Uterus (tissue), 4 donors: ENCODE data around the gene WNT9A. TPM values are rescaled to one million over a fixed set of nuclear protein-coding genes. Genes with fewer than 3 reads are reported as not detected.
"Not testable (repeated sequence)": the region's sequence is repeated elsewhere in the genome, so short reads cannot be mapped to it uniquely, and the experiment has no call there.

Source experiments
- DNase-seq, 2 donors: peaks; one replicate each; pipeline ENCODE4 v3.0.0-alpha.2; 2019 to 2020
- H3K27ac ChIP-seq, 2 donors: fragments of 200-600 bp; sonication (generic); 1 replicate in 1 of 2; 2 replicates in 1 of 2; pipeline ENCODE4 v1.5.1; 2016 to 2018
- H3K27me3 ChIP-seq, 2 donors: fragments of 200-600 bp; sonication (generic); one replicate each; pipeline ENCODE4 v1.5.1; 2018 to 2019; ENCODE audit warnings: control low read depth in 1 of 2
- H3K36me3 ChIP-seq, 2 donors: fragments of 200-600 bp; sonication (generic); one replicate each; pipeline ENCODE4 v1.5.1; 2019; ENCODE audit warnings: control low read depth in 1 of 2
- H3K4me1 ChIP-seq, 2 donors: fragments of 200-600 bp; sonication (generic); one replicate each; pipeline ENCODE4 v1.5.1; 2018 to 2019; ENCODE audit warnings: control low read depth in 1 of 2
- H3K4me3 ChIP-seq, 2 donors: fragments of 200-600 bp; sonication (generic); 1 replicate in 1 of 2; 2 replicates in 1 of 2; pipeline ENCODE4 v1.5.1; 2018 to 2019; ENCODE audit warnings: mild to moderate bottlenecking in 1 of 2
- H3K9me3 ChIP-seq, 2 donors: fragments of 200-600 bp; sonication (generic); one replicate each; pipeline ENCODE4 v1.5.1; 2019; ENCODE audit warnings: control low read depth in 1 of 2
- CTCF ChIP-seq, 4 experiments: fragments of 200-600 bp in 2 of 4; fragments of 450-650 bp in 2 of 4; sonication (generic) in 2 of 4; IDR thresholded peaks; one replicate each; pipeline ENCODE4 v1.5.1; 2016 to 2019; ENCODE audit warnings: antibody characterized with exemption in 4 of 4, mild to moderate bottlenecking in 2 of 4, moderate library complexity in 1 of 4
- POLR2A ChIP-seq, 2 donors: fragments of 450-650 bp; IDR thresholded peaks; one replicate each; pipeline ENCODE4 v1.6.1; 2016; ENCODE audit warnings: antibody characterized with exemption in 2 of 2, mild to moderate bottlenecking in 1 of 2, moderate library complexity in 1 of 2
- intact Hi-C: fragments of 100-400 bp; cut with DNase I; formaldehyde crosslinking; loops from one replicate; pipeline ENCODE4 v1.15.1; 2023; ENCODE audit warnings: low total_unique reads
- total RNA-seq, 4 donors: library from RNA; depleted of rRNA in 3 of 4; stranded (reverse); fragments of >200 nt in 3 of 4; gene quantifications; one replicate each; pipeline versions ENCODE4 v1.1.0 to v1.2.4, GENCODE V29; 2014 to 2023
- donor health status: DM: yes; HTN: yes; CAD: no.

Gene WNT9A
- total RNA-seq: 1 to 10 TPM in 3 of 4 donors, not detected in 1; 2.4 to 6.8 (median 4.4) TPM

- H3K4me3 ChIP-seq: peak within 1 kb of the TSS; percentile 39 to 70
- no peaks in the 10 kb centered on the region for H3K27me3 ChIP-seq
- TF ChIP-seq CTCF (IDR thresholded peaks at IDR 0.05): peak in 2 of 4 experiments; percentile 12 to 18
- peak; percentile 59 to 71 for TF ChIP-seq POLR2A (IDR thresholded peaks at IDR 0.05)
- H3K4me1 ChIP-seq: peaks cover 0 to 13% of the 10 kb centered on the region in 2 donors
- H3K36me3 ChIP-seq: no peaks in the 10 kb centered on the region
- peak; percentile 43 to 56 for DNase-seq
- peak within 1 kb of the TSS; percentile 73 to 93 for H3K27ac ChIP-seq
- H3K9me3 ChIP-seq: no peaks in the 10 kb centered on the region
- intact Hi-C loops: loop anchor here (5.0 kb wide), 1 partner anchor 186 kb away; no protein-coding TSS in a partner anchor
Measured at GRCh38 chr1:227947676-227948492, at the start of gene WNT9A. Gene WNT9A, minus strand, starts transcription at chr1:227947932. Its CDS starts 45 bp downstream, at chr1:227947887.

- Histone ChIP-seq H3K9me3 (peaks cover 5 to 13% of the 10 kb centered on the region in 2 donors), H3K4me3 (no peak overlapping the region), H3K27ac (no peak overlapping the region), H3K4me1 (no peaks in the 10 kb centered on the region), H3K27me3 (no peaks in the 10 kb centered on the region), H3K36me3 (no peaks in the 10 kb centered on the region)
- no peak for TF ChIP-seq POLR2A (IDR thresholded peaks at IDR 0.05)
- TF ChIP-seq CTCF (IDR thresholded peaks at IDR 0.05): no peak
- intact Hi-C loops: no loop called here
- peak in 1 of 2 donors; percentile 7 for DNase-seq
Measured at GRCh38 chr1:227996187-227996950, 48.6 kb upstream of the WNT9A start.

- no peaks in the 10 kb centered on the region for H3K27me3 ChIP-seq
- peaks cover 5 to 13% of the 10 kb centered on the region in 2 donors for H3K9me3 ChIP-seq
- H3K4me1 ChIP-seq: no peaks in the 10 kb centered on the region
- no peaks in the 10 kb centered on the region for H3K36me3 ChIP-seq
- DNase-seq: peak in 1 of 2 donors; percentile 2
- intact Hi-C loops: no loop called here
- TF ChIP-seq CTCF (IDR thresholded peaks at IDR 0.05) (no peak), POLR2A (IDR thresholded peaks at IDR 0.05) (no peak)
- H3K4me3 ChIP-seq: no peak overlapping the region
- no peak overlapping the region for H3K27ac ChIP-seq
Measured at GRCh38 chr1:227994632-227995300, 47.0 kb upstream of the WNT9A start.

- H3K4me3 ChIP-seq: no peak overlapping the region
- H3K27ac ChIP-seq: no peak overlapping the region
- DNase-seq: no peak
- intact Hi-C loops: no loop called here
- TF ChIP-seq POLR2A (IDR thresholded peaks at IDR 0.05) (no peak), CTCF (IDR thresholded peaks at IDR 0.05) (no peak)
- H3K27me3 ChIP-seq: no peaks in the 10 kb centered on the region
- no peaks in the 10 kb centered on the region for H3K4me1 ChIP-seq
- H3K9me3 ChIP-seq: no peaks in the 10 kb centered on the region
- H3K36me3 ChIP-seq: no peaks in the 10 kb centered on the region
Measured at GRCh38 chr1:227987181-227987580, 39.4 kb upstream of the WNT9A start.

GRCh38 chr1:227975583-227976283 is 28.0 kb upstream of the WNT9A start:
- H3K4me3 ChIP-seq, H3K9me3 ChIP-seq, H3K27ac ChIP-seq, H3K27me3 ChIP-seq, H3K36me3 ChIP-seq, H3K4me1 ChIP-seq, DNase-seq, intact Hi-C loops: not testable (repeated sequence)

GRCh38 chr1:227973724-227974288 is 26.1 kb upstream of the WNT9A start:
- H3K4me1 ChIP-seq: not testable (repeated sequence)

GRCh38 chr1:227972843-227973374 is 25.2 kb upstream of the WNT9A start:
- H3K4me1 ChIP-seq, DNase-seq, H3K27me3 ChIP-seq, H3K36me3 ChIP-seq, H3K9me3 ChIP-seq, H3K4me3 ChIP-seq, intact Hi-C loops, H3K27ac ChIP-seq: not testable (repeated sequence)

More at GRCh38 chr1:227973724-227974288, 26.1 kb upstream of the WNT9A start:
- H3K36me3 ChIP-seq, H3K9me3 ChIP-seq, H3K27ac ChIP-seq, H3K4me3 ChIP-seq, H3K27me3 ChIP-seq, DNase-seq, intact Hi-C loops: not testable (repeated sequence)
